ENCODE data around the gene PHIP. TPM values are rescaled to one million over a fixed set of nuclear protein-coding genes. Genes with fewer than 3 reads are reported as not detected.

The PHIP gene
- total RNA-seq, 1 donor from 2014 or later = 13.0 TPM

GRCh38 chr6:78993955-78994354, 84.1 kb downstream of the PHIP start:
- no peak for DNase-seq
- peaks cover 99% of the 10 kb centered on the region for H3K36me3 ChIP-seq
- intact Hi-C loops (cut with micrococcal nuclease) = no loop called here

GRCh38 chr6:78989191-78989590, 88.9 kb downstream of the PHIP start:
- H3K27me3 ChIP-seq (ENCODE audit: low read depth) = no peaks in the 10 kb centered on the region
- no peak overlapping the region for H3K4me3 ChIP-seq
- peaks cover 10% of the 10 kb centered on the region for H3K9me3 ChIP-seq (replicated peaks)
- intact Hi-C loops (cut with micrococcal nuclease) = no loop called here
- no peak for DNase-seq
- no peak for TF ChIP-seq CTCF (IDR thresholded peaks at IDR 0.05; ENCODE audit: borderline replicate concordance)
- no peak overlapping the region for H3K27ac ChIP-seq (replicated peaks)
- peaks cover 88% of the 10 kb centered on the region for H3K36me3 ChIP-seq
- H3K4me1 ChIP-seq = peaks cover 10% of the 10 kb centered on the region

More at GRCh38 chr6:78993955-78994354, 84.1 kb downstream of the PHIP start:
- Histone ChIP-seq H3K27ac (replicated peaks) (no peak overlapping the region), H3K9me3 (replicated peaks) (peaks cover 12% of the 10 kb centered on the region), H3K27me3 (ENCODE audit: low read depth) (no peaks in the 10 kb centered on the region), H3K4me3 (no peak overlapping the region), H3K4me1 (no peaks in the 10 kb centered on the region)
- TF ChIP-seq CTCF (IDR thresholded peaks at IDR 0.05; ENCODE audit: borderline replicate concordance) = no peak

GRCh38 chr6:78986161-78986560, 91.9 kb downstream of the PHIP start:
- TF ChIP-seq CTCF (IDR thresholded peaks at IDR 0.05; ENCODE audit: borderline replicate concordance) = no peak
- H3K9me3 ChIP-seq (replicated peaks) = no peaks in the 10 kb centered on the region
- peaks cover 22% of the 10 kb centered on the region for H3K4me1 ChIP-seq
- no peaks in the 10 kb centered on the region for H3K27me3 ChIP-seq (ENCODE audit: low read depth)
- intact Hi-C loops (cut with micrococcal nuclease) = no loop called here
- H3K4me3 ChIP-seq = no peak overlapping the region
- DNase-seq = no peak
- no peak overlapping the region for H3K27ac ChIP-seq (replicated peaks)
- H3K36me3 ChIP-seq = peaks cover 86% of the 10 kb centered on the region

- Histone ChIP-seq H3K4me3 (no peak overlapping the region), H3K9me3 (replicated peaks) (no peaks in the 10 kb centered on the region), H3K27ac (replicated peaks) (peak overlapping the region; percentile 77), H3K4me1 (peaks cover 22% of the 10 kb centered on the region), H3K27me3 (ENCODE audit: low read depth) (no peaks in the 10 kb centered on the region), H3K36me3 (peaks cover 84% of the 10 kb centered on the region)
- intact Hi-C loops (cut with micrococcal nuclease) = no loop called here
- no peak for TF ChIP-seq CTCF (IDR thresholded peaks at IDR 0.05; ENCODE audit: borderline replicate concordance)
- no peak for DNase-seq
Observed at GRCh38 chr6:78984225-78984950, 93.7 kb downstream of the PHIP start.

- no peak overlapping the region for H3K4me3 ChIP-seq
- TF ChIP-seq CTCF (IDR thresholded peaks at IDR 0.05; ENCODE audit: borderline replicate concordance) = no peak
- peaks cover 92% of the 10 kb centered on the region for H3K36me3 ChIP-seq
- no peak for DNase-seq
- no peak overlapping the region for H3K27ac ChIP-seq (replicated peaks)
- H3K4me1 ChIP-seq = peaks cover 5% of the 10 kb centered on the region
- no peaks in the 10 kb centered on the region for H3K27me3 ChIP-seq (ENCODE audit: low read depth)
- intact Hi-C loops (cut with micrococcal nuclease) = no loop called here
- no peaks in the 10 kb centered on the region for H3K9me3 ChIP-seq (replicated peaks)
Observed at GRCh38 chr6:78967191-78967590, 110.9 kb downstream of the PHIP start.

Measured in left ventricle myocardium inferior (tissue), 1 donor.